ENCODE results near the gene APOC1.

APOC1 gene

DNA sequence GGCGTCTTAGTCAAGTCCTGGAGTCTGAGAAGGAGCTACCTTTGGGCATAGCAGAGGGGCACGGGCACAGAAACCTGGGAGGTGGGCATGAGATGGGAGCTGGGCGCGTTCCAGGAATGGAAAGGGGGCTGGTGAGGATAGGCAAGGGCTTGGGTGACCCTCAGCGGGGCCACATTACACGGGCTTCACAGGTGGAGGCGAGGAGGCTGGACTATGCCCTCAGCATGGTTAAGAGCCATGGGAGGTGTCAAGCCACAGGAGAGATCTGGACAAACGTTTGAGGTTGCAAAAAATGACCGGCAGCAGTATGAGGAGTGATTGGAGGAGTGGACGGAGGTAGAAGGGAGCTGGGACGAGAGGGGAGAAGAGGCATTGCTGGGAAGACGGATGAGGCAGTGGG lies 46.8 kb upstream of the APOC1 start:
- no peaks in the 10 kb centered on the region for H4K20me1 ChIP-seq (ENCODE audit: insufficient read depth, low read length)
- H3K4me2 ChIP-seq (ENCODE audit: low read length), result no peak overlapping the region
- no peak overlapping the region for H3K4me3 ChIP-seq (ENCODE audit: low read depth, low read length, poor library complexity, severe bottlenecking)
- no peak overlapping the region for H2AFZ ChIP-seq (ENCODE audit: low read length)
- no peak overlapping the region for H3K27ac ChIP-seq (ENCODE audit: low read depth, low read length, poor library complexity, severe bottlenecking)
- no peaks in the 10 kb centered on the region for H3K9me3 ChIP-seq (ENCODE audit: low read length)
- H3K36me3 ChIP-seq (ENCODE audit: insufficient read depth, low read length), result no peaks in the 10 kb centered on the region
- no peaks in the 10 kb centered on the region for H3K9me2 ChIP-seq (ENCODE audit: low read depth, low read length)
- no peaks in the 10 kb centered on the region for H3F3A ChIP-seq (ENCODE audit: insufficient read depth, low read length)
- no peaks in the 10 kb centered on the region for H3K79me2 ChIP-seq (ENCODE audit: insufficient read depth, low read length)
- no peaks in the 10 kb centered on the region for H3K27me3 ChIP-seq (ENCODE audit: insufficient read depth, low read length)
- H3K9ac ChIP-seq (ENCODE audit: low read length), result no peak overlapping the region
- TF ChIP-seq EZH2 (IDR thresholded peaks at IDR 0.05; ENCODE audit: borderline replicate concordance, low read length) (no peak), CTCF (IDR thresholded peaks at IDR 0.05; ENCODE audit: low read length) (no peak)
- H3K4me1 ChIP-seq (ENCODE audit: insufficient read depth, low read length, severe bottlenecking), result no peaks in the 10 kb centered on the region

DNA sequence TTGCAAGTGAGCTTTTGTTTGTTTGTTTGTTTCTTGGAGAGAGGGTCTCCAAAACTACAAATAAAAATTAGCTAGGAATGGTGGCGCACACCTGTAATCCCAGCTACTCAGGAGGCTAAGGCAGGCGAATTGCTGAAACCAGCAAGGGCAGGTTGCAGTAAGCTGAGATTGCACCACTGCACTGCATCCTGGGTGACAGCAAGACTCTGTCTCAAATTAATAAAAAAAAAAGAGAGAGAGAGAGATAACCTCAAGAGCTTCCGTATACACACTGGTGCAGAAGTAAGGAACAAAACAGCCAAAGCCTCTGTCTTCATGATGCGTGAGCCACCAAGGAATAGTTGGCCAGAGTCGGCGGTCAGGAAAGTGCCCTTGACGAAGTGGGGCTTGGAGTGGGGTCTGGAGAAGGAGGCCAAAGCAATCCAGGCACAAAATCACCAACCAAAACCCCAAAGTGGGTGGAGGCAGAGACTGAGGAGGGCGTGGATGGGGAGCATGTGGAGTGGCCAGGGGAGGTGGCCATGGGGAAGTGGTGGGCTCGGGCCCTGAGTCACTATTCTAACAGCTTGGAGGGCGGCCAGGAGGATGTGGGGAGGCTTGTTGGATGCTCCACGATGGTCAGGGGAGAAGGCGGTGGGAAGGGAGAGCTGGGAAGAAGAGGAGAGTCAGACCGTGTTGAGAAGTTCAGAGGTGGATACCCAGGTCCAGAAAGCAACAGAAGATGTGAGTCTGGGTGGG lies 44.5 kb upstream of the APOC1 start:
- H3K27me3 ChIP-seq (ENCODE audit: insufficient read depth, low read length), result no peaks in the 10 kb centered on the region
- no peaks in the 10 kb centered on the region for H4K20me1 ChIP-seq (ENCODE audit: insufficient read depth, low read length)
- no peak overlapping the region for H3K9ac ChIP-seq (ENCODE audit: low read length)
- H3K9me2 ChIP-seq (ENCODE audit: low read depth, low read length), result no peaks in the 10 kb centered on the region
- no peaks in the 10 kb centered on the region for H3K79me2 ChIP-seq (ENCODE audit: insufficient read depth, low read length)
- no peaks in the 10 kb centered on the region for H3K9me3 ChIP-seq (ENCODE audit: low read length)
- H3F3A ChIP-seq (ENCODE audit: insufficient read depth, low read length), result no peaks in the 10 kb centered on the region
- H3K36me3 ChIP-seq (ENCODE audit: insufficient read depth, low read length), result no peaks in the 10 kb centered on the region
- H3K4me2 ChIP-seq (ENCODE audit: low read length), result no peak overlapping the region
- TF ChIP-seq EZH2 (IDR thresholded peaks at IDR 0.05; ENCODE audit: borderline replicate concordance, low read length) (no peak), CTCF (IDR thresholded peaks at IDR 0.05; ENCODE audit: low read length) (no peak)
- H2AFZ ChIP-seq (ENCODE audit: low read length), result no peak overlapping the region
- H3K4me3 ChIP-seq (ENCODE audit: low read depth, low read length, poor library complexity, severe bottlenecking), result no peak overlapping the region
- no peak overlapping the region for H3K27ac ChIP-seq (ENCODE audit: low read depth, low read length, poor library complexity, severe bottlenecking)
- no peaks in the 10 kb centered on the region for H3K4me1 ChIP-seq (ENCODE audit: insufficient read depth, low read length, severe bottlenecking)

DNA sequence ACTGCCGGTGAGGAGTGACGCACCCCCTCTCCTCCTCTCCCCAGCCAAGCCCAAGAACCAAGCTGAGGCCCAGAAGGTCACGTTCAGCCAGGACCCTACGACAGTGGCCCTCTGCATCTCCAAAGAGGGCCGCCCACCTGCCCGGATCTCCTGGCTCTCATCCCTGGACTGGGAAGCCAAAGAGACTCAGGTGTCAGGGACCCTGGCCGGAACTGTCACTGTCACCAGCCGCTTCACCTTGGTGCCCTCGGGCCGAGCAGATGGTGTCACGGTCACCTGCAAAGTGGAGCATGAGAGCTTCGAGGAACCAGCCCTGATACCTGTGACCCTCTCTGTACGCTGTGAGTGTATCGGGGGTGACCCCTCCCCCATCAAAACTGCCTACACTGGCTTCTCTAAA lies 42.6 kb upstream of the APOC1 start:
- Histone ChIP-seq H3K36me3 (ENCODE audit: insufficient read depth, low read length) (no peaks in the 10 kb centered on the region), H3K9me3 (ENCODE audit: low read length) (no peaks in the 10 kb centered on the region), H3F3A (ENCODE audit: insufficient read depth, low read length) (no peaks in the 10 kb centered on the region)

More for the DNA sequence above, 42.6 kb upstream of the APOC1 start:
- H4K20me1 ChIP-seq (ENCODE audit: insufficient read depth, low read length), result no peaks in the 10 kb centered on the region
- H3K79me2 ChIP-seq (ENCODE audit: insufficient read depth, low read length), result no peaks in the 10 kb centered on the region
- H3K27me3 ChIP-seq (ENCODE audit: insufficient read depth, low read length), result no peaks in the 10 kb centered on the region
- H3K9ac ChIP-seq (ENCODE audit: low read length), result no peak overlapping the region
- no peak overlapping the region for H3K4me3 ChIP-seq (ENCODE audit: low read depth, low read length, poor library complexity, severe bottlenecking)
- no peaks in the 10 kb centered on the region for H3K4me1 ChIP-seq (ENCODE audit: insufficient read depth, low read length, severe bottlenecking)
- no peak overlapping the region for H2AFZ ChIP-seq (ENCODE audit: low read length)
- no peak for TF ChIP-seq EZH2 (IDR thresholded peaks at IDR 0.05; ENCODE audit: borderline replicate concordance, low read length)
- TF ChIP-seq CTCF (IDR thresholded peaks at IDR 0.05; ENCODE audit: low read length), result no peak
- no peak overlapping the region for H3K4me2 ChIP-seq (ENCODE audit: low read length)
- no peaks in the 10 kb centered on the region for H3K9me2 ChIP-seq (ENCODE audit: low read depth, low read length)
- H3K27ac ChIP-seq (ENCODE audit: low read depth, low read length, poor library complexity, severe bottlenecking), result no peak overlapping the region
